ENCODE results near the gene HSPA1A.
"Not testable (repeated sequence)": the region's sequence is repeated elsewhere in the genome, so short reads cannot be mapped to it uniquely, and the experiment has no call there.

The HSPA1A gene

GRCh38 chr6:31837369-31838113, 22.2 kb downstream of the HSPA1A start:
- no peak for DNase-seq

- not testable (repeated sequence) for DNase-seq
Measured at GRCh38 chr6:31838114-31838553, 22.8 kb downstream of the HSPA1A start.

GRCh38 chr6:31838968-31839367, 23.6 kb downstream of the HSPA1A start:
- no peak for DNase-seq

GRCh38 chr6:31839779-31840126, 24.4 kb downstream of the HSPA1A start:
- DNase-seq = not testable (repeated sequence)

- no peak for DNase-seq
Measured at GRCh38 chr6:31842053-31842452, 26.7 kb downstream of the HSPA1A start.

GRCh38 chr6:31844507-31844906, 29.2 kb downstream of the HSPA1A start:
- no peak for DNase-seq

GRCh38 chr6:31847276-31847978, 32.1 kb downstream of the HSPA1A start:
- DNase-seq = no peak

- no peak for DNase-seq
Measured at GRCh38 chr6:31850765-31851484, 35.6 kb downstream of the HSPA1A start.

GRCh38 chr6:31851485-31851832, 36.1 kb downstream of the HSPA1A start:
- DNase-seq = no peak

GRCh38 chr6:31851980-31852718, 36.8 kb downstream of the HSPA1A start:
- not testable (repeated sequence) for DNase-seq

- not testable (repeated sequence) for DNase-seq
Measured at GRCh38 chr6:31857774-31858173, 42.4 kb downstream of the HSPA1A start.

- DNase-seq = no peak
Measured at GRCh38 chr6:31858707-31859106, 43.4 kb downstream of the HSPA1A start.

- DNase-seq = no peak
Measured at GRCh38 chr6:31859923-31860322, 44.6 kb downstream of the HSPA1A start.

- no peak for DNase-seq
Measured at GRCh38 chr6:31860349-31860748, 45.0 kb downstream of the HSPA1A start.

- no peak for DNase-seq
Measured at GRCh38 chr6:31861150-31861549, 45.8 kb downstream of the HSPA1A start.

- DNase-seq = no peak
Measured at GRCh38 chr6:31861919-31862343, 46.6 kb downstream of the HSPA1A start.

GRCh38 chr6:31862344-31863235, 47.2 kb downstream of the HSPA1A start, which contains the start of gene NEU1:
Gene NEU1 (minus strand): TSS chr6:31862821. CDS start chr6:31862776, 45 bp downstream.
- peak; percentile 100 for DNase-seq

GRCh38 chr6:31864123-31864562, 48.8 kb downstream of the HSPA1A start:
- not testable (repeated sequence) for DNase-seq

GRCh38 chr6:31864818-31865204, 49.5 kb downstream of the HSPA1A start:
- DNase-seq = no peak

- no peak for DNase-seq
Measured at GRCh38 chr6:31865205-31866118, 50.1 kb downstream of the HSPA1A start.
